ENCODE data around the gene OCIAD2.
"Not testable (repeated sequence)": the region's sequence is repeated elsewhere in the genome, so short reads cannot be mapped to it uniquely, and the experiment has no call there.

OCIAD2 gene

DNA sequence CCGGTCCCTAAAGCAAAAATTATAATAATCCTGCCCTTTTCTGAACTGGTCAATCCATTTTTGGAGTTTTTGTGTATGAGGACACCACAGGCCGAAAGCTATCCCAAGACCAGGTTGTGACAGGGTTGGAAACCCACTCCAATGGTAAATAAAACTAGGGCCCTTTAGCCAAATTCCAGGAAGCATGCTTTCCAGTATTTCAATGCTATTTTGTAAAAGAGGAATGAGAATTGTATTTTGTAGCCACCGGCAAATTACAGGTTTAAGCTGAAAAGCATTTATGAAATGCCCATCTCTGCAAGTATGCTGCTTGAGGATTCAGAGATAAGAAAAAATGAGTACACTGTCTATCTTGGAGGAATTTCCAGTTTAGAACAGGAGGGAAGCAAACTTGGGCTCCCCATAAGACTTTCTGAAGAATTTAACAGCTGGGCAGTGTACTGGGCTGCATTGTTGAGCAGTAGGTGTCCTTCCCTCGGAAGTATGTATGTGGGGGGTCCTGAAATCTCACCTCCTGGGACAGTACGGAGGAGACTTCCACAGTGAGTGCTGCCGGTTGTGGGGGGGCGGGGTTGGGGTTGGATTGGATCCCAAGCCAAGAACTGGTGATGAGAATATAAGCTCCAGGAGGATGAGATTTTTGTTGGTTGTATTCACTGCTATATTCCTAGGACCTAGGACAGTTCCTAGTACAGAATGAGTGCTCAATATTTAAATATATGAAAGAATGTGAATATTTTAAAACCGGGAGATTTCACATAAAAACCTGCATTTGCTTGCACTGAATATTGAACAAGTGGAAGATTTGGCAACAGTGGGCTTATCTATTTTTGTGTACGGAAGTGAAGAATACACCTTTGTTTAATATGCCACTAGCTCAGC is 26.8 kb downstream of the OCIAD2 start:
- H3K27me3 Mint-ChIP-seq (ENCODE audit: low read depth, poor library complexity), result no peaks in the 10 kb centered on the region
- H3K4me3 Mint-ChIP-seq, result no peak overlapping the region
- no peak for TF ChIP-seq CTCF (IDR thresholded peaks at IDR 0.05)
- H3K27ac Mint-ChIP-seq, result no peak overlapping the region
- H3K4me1 Mint-ChIP-seq, result no peaks in the 10 kb centered on the region
- no peaks in the 10 kb centered on the region for H3K9me3 Mint-ChIP-seq
- DNase-seq, result no peak
- H3K36me3 Mint-ChIP-seq (ENCODE audit: low read depth), result peaks cover 4% of the 10 kb centered on the region

GRCh38 chr4:48877827-48878535 is 28.6 kb downstream of the OCIAD2 start:
- Mint-ChIP-seq H3K9me3 (peaks cover 3% of the 10 kb centered on the region), H3K27me3 (ENCODE audit: low read depth, poor library complexity) (no peaks in the 10 kb centered on the region), H3K4me1 (no peaks in the 10 kb centered on the region), H3K4me3 (no peak overlapping the region), H3K27ac (no peak overlapping the region), H3K36me3 (ENCODE audit: low read depth) (peaks cover 1% of the 10 kb centered on the region)
- TF ChIP-seq CTCF (IDR thresholded peaks at IDR 0.05), result no peak
- no peak for DNase-seq

DNA sequence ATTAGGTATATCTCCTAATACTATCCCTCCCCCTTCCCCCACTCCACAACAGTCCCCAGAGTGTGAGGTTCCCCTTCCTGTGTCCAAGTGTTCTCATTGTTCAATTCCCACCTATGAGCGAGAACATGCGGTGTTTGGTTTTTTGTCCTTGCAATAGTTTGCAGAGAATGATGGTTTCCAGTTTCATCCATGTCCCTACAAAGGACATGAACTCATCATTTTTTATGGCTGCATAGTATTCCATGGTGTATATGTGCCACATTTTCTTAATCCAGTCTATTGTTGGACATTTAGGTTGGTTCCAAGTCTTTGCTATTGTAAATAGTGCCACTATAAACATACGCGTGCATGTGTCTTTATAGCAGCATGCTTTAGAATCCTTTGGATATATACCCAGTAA is 41.9 kb downstream of the OCIAD2 start:
- DNase-seq; H3K4me1 Mint-ChIP-seq; H3K27me3 Mint-ChIP-seq (ENCODE audit: low read depth, poor library complexity); H3K4me3 Mint-ChIP-seq; H3K27ac Mint-ChIP-seq: not testable (repeated sequence)
- H3K36me3 Mint-ChIP-seq (ENCODE audit: low read depth), result peaks cover 26% of the 10 kb centered on the region
- H3K9me3 Mint-ChIP-seq, result peaks cover 37% of the 10 kb centered on the region

- Mint-ChIP-seq H3K9me3 (peaks cover 27% of the 10 kb centered on the region), H3K36me3 (ENCODE audit: low read depth) (peaks cover 23% of the 10 kb centered on the region), H3K27ac (no peak overlapping the region), H3K4me3 (no peak overlapping the region), H3K4me1 (no peaks in the 10 kb centered on the region), H3K27me3 (ENCODE audit: low read depth, poor library complexity) (no peaks in the 10 kb centered on the region)
- no peak for DNase-seq
- no peak for TF ChIP-seq CTCF (IDR thresholded peaks at IDR 0.05)
Observed at GRCh38 chr4:48863728-48864127, 42.8 kb downstream of the OCIAD2 start.

DNA sequence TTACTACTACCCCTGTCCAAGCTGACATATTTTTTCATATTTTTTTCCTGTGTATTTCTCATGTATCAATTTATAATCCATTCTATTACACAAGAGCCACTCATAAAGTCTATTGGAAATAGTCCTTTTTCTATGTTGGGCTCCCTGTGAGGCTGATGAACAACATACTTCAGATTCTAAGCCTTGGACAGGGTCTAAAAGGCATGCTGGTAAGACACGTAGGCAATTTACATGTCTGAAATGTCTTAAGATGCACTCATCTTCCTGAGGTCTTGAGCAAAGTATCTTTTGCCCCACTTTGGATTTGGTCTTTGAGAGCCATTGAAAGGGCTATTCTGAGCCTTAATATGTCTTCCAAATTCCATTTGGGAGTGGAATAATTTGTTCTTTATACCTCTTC is 43.9 kb downstream of the OCIAD2 start:
- no peak overlapping the region for H3K27ac Mint-ChIP-seq
- peaks cover 19% of the 10 kb centered on the region for H3K9me3 Mint-ChIP-seq
- no peaks in the 10 kb centered on the region for H3K4me1 Mint-ChIP-seq
- DNase-seq, result no peak
- TF ChIP-seq CTCF (IDR thresholded peaks at IDR 0.05), result no peak
- H3K4me3 Mint-ChIP-seq, result no peak overlapping the region
- no peaks in the 10 kb centered on the region for H3K27me3 Mint-ChIP-seq (ENCODE audit: low read depth, poor library complexity)
- peaks cover 34% of the 10 kb centered on the region for H3K36me3 Mint-ChIP-seq (ENCODE audit: low read depth)

DNA sequence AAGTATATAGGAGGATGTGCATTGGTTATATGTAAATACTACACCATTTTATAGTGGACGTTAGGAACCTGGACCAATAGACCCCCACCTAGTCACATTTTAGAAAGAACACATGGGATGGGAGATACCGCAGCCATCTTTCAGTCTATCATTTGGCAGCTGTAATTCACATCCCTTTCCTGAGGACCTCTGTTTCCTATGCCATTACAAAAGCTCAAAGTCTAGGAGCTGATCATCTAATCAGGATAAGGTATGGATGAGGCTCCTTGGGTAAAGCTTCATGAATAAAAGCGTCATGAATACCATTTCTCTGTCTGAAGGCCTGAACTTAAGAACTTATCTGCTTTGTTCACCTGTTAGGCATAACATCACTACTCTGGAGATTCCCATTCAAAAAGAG is 44.5 kb downstream of the OCIAD2 start:
- Mint-ChIP-seq H3K9me3 (peaks cover 14% of the 10 kb centered on the region), H3K4me3 (no peak overlapping the region), H3K27me3 (ENCODE audit: low read depth, poor library complexity) (no peaks in the 10 kb centered on the region), H3K4me1 (no peaks in the 10 kb centered on the region), H3K36me3 (ENCODE audit: low read depth) (peaks cover 39% of the 10 kb centered on the region), H3K27ac (no peak overlapping the region)
- no peak for TF ChIP-seq CTCF (IDR thresholded peaks at IDR 0.05)
- no peak for DNase-seq
